Measurements from ENCODE around the gene AFAP1L1.
"Not testable (repeated sequence)": the region's sequence is repeated elsewhere in the genome, so short reads cannot be mapped to it uniquely, and the experiment has no call there.

Gene AFAP1L1

DNA sequence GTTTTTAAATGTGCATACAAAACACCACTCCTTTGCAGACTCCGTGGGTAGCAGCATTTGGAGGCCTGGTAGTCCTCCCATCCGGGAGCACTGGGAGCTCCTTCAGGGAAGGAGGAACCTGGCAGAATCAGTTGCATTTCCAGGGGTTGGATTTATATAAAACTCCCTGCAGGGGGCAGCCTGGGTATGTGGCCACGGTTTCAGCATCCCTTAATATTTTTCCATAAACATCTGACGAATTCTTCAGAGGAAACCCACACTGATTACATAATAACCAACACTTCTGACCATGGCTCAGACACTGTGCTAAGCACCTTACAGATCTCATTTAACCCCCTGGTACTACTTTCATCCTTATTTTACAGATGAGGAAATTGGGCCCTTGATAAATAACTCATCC is 6.1 kb upstream of the AFAP1L1 start:
- H3K4me3 ChIP-seq (ENCODE audit: control insufficient read depth, low read depth, low read length) = no peak overlapping the region
- no peak for DNase-seq (ENCODE audit: low read depth)
- TF ChIP-seq, protein P1, sequence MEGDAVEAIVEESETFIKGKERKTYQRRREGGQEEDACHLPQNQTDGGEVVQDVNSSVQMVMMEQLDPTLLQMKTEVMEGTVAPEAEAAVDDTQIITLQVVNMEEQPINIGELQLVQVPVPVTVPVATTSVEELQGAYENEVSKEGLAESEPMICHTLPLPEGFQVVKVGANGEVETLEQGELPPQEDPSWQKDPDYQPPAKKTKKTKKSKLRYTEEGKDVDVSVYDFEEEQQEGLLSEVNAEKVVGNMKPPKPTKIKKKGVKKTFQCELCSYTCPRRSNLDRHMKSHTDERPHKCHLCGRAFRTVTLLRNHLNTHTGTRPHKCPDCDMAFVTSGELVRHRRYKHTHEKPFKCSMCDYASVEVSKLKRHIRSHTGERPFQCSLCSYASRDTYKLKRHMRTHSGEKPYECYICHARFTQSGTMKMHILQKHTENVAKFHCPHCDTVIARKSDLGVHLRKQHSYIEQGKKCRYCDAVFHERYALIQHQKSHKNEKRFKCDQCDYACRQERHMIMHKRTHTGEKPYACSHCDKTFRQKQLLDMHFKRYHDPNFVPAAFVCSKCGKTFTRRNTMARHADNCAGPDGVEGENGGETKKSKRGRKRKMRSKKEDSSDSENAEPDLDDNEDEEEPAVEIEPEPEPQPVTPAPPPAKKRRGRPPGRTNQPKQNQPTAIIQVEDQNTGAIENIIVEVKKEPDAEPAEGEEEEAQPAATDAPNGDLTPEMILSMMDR (IDR thresholded peaks at IDR 0.05; ENCODE audit: control insufficient read depth, insufficient read depth, low read depth, low read length, missing control alignments) = peak; percentile 63

DNA sequence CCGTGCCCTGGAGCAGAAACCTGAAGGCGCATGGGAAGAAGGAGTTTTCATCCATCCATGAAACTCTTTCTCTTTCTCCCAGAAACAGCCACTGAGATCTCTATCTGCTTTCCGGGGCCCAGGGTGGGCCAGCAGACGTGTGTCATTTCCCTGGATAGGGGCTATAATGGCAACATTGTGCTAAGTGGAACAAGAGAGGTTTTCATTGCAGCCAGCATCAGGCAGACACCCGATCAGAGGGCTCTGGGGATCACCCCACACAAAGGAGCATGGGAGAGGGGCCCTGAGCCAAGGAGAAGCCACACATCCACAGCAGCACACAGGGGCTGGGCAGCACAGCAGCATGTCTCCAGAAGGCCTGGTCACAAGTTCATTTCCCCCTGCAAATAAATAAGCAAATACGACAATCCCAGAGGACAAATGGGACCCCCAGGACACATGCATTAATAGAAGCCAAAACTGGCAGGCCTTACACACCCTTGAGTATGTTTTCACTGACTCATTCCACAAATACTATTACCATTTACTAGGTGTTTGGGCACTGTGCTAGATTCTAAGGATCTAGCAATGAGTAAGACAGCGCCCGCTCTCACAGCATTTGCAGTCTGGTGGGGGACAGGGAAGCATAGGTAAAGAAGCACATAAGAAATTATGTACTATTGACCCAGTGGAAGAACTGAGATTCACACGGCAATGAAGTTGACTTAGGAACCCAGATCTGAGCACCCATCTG is 4.3 kb upstream of the AFAP1L1 start:
- no peak for DNase-seq (ENCODE audit: low read depth)
- TF ChIP-seq, protein P1 (IDR thresholded peaks at IDR 0.05; ENCODE audit: control insufficient read depth, insufficient read depth, low read depth, low read length, missing control alignments) = no peak

GRCh38 chr5:149268928-149269557 is 2.6 kb upstream of the AFAP1L1 start:
- TF ChIP-seq, protein P1 (IDR thresholded peaks at IDR 0.05; ENCODE audit: control insufficient read depth, insufficient read depth, low read depth, low read length, missing control alignments) = peak; percentile 57

More for the DNA sequence above, 4.3 kb upstream of the AFAP1L1 start:
- H3K4me3 ChIP-seq (ENCODE audit: control insufficient read depth, low read depth, low read length) = no peak overlapping the region

DNA sequence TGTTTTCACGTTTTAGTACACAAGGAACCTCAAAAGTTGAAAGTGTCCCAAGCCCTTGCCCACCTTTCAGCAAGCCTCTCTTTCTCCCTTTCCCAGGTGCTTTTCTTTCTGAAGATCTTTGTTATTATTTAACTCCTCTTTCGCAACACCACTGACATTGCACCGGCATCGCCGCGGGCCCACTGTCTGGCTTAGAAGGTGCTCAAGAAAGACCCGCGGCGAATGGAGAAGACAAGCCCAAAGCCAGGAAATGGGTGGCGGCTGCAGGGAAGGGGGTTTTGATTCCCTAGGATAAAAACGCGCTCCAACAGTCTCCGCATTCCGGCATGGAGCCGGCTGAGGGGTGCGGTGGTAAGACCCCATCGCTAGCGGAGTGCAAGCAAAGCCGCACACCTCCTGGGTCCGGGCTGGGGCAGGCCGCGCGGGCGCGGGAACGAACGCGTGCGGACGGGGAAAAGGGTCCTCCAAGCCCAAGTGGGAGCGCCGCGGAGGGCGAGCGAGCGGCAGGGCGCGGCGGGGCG is 404 bp upstream of the AFAP1L1 start:
- TF ChIP-seq, protein P1 (IDR thresholded peaks at IDR 0.05; ENCODE audit: control insufficient read depth, insufficient read depth, low read depth, low read length, missing control alignments) = no peak
- no peak for DNase-seq (ENCODE audit: low read depth)
- peak overlapping the region; percentile 44 for H3K4me3 ChIP-seq (ENCODE audit: control insufficient read depth, low read depth, low read length)

More at GRCh38 chr5:149268928-149269557, 2.6 kb upstream of the AFAP1L1 start:
- no peak overlapping the region for H3K4me3 ChIP-seq (ENCODE audit: control insufficient read depth, low read depth, low read length)
- no peak for DNase-seq (ENCODE audit: low read depth)

DNA sequence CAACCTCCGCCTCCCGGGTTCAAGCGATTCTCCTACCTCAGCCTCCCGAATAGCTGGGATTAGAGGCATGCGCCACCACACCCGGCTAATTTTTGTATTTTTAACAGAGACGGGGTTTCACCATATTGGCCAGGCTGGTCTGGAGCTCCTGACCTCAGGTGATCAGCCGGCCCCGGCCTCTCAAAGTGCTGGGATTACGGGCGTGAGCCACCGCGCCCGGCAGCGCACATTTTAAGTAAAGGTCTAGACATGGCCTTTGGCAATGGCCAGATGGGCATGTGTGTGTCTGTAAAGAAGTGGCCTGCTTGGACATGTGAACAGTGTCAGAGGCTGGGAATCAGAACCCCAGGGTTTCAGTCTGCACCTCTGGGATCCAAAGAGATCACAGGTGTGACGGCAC is 1.1 kb downstream of the AFAP1L1 start:
- H3K4me3 ChIP-seq (ENCODE audit: control insufficient read depth, low read depth, low read length) = not testable (repeated sequence)

GRCh38 chr5:149273237-149273636 is 1.6 kb downstream of the AFAP1L1 start:
- no peak for DNase-seq (ENCODE audit: low read depth)

More for the DNA sequence above, 1.1 kb downstream of the AFAP1L1 start:
- DNase-seq (ENCODE audit: low read depth) = not testable (repeated sequence)

More at GRCh38 chr5:149273237-149273636, 1.6 kb downstream of the AFAP1L1 start:
- no peak overlapping the region for H3K4me3 ChIP-seq (ENCODE audit: control insufficient read depth, low read depth, low read length)
- TF ChIP-seq, protein P1 (IDR thresholded peaks at IDR 0.05; ENCODE audit: control insufficient read depth, insufficient read depth, low read depth, low read length, missing control alignments) = no peak

All from AG09309 (cell line).